Endothelial cell of umbilical vein (primary cell): Measurements from ENCODE around the gene THSD4. TPM values are rescaled to one million over a fixed set of nuclear protein-coding genes. Genes with fewer than 3 reads are reported as not detected.

Experiments used
- BruUV-seq: library from RNA; stranded (reverse); fragments of 400-500 nt; replicated peaks from 2 replicates; lab custom pipeline; 2021; lab: Mats Ljungman, UMichigan
- CTCF ChIA-PET: fragments of 300-600, 350-600 bp; sonication (Branson Sonifier 250); formaldehyde crosslinking; loops from one replicate; lab custom pipeline; 2021; ENCODE audit warnings: antibody characterized with exemption, inconsistent platforms; lab: Charles Lee
- POLR2A ChIA-PET: fragments of 300-600, 350-600 bp; sonication (Branson Sonifier 250); formaldehyde crosslinking; loops from one replicate; lab custom pipeline; 2021; ENCODE audit warnings: antibody characterized with exemption, inconsistent platforms; lab: Charles Lee
- DNase-seq: peaks from one replicate; pipeline ENCODE4 v3.0.0-alpha.2; 2011; ENCODE audit warnings: low read depth, low spot score
- FAIRE-seq: peaks from 2 replicates; lab custom pipeline; 2011; peaks lifted over from hg19 to GRCh38; lab: Jason Lieb, UNC
- H2AFZ ChIP-seq: 2 replicates; pipeline ENCODE4 v1.6.0; 2012; ENCODE audit warnings: low read depth, low read length, control low read depth, inconsistent platforms
- H3K27ac ChIP-seq: 2 replicates; pipeline ENCODE4 v1.5.1; 2011; ENCODE audit warnings: low read depth, mild to moderate bottlenecking, control low read depth, low read length, moderate library complexity; ENCODE audit not compliant: insufficient read depth
- H3K27me3 ChIP-seq, 2 experiments: 2 replicates each; pipeline versions ENCODE4 v1.6.0 to v1.6.1; 2011; ENCODE audit warnings: low read length in 2 of 2, mixed read lengths in 1 of 2; ENCODE audit not compliant: control insufficient read depth in 2 of 2, insufficient read depth in 2 of 2
- H3K36me3 ChIP-seq, 2 experiments: 2 replicates in 1 of 2; 3 replicates in 1 of 2; pipeline ENCODE4 v1.5.1; 2011; ENCODE audit warnings: low read length in 2 of 2, mild to moderate bottlenecking in 1 of 2, moderate library complexity in 1 of 2; ENCODE audit not compliant: control insufficient read depth in 2 of 2, insufficient read depth in 2 of 2; ENCODE audit errors: extremely low read depth in 1 of 2
- H3K4me1 ChIP-seq: 3 replicates; pipeline ENCODE4 v1.5.1; 2011; ENCODE audit warnings: mild to moderate bottlenecking, low read length; ENCODE audit not compliant: control insufficient read depth, insufficient read depth; ENCODE audit errors: extremely low read depth
- H3K4me2 ChIP-seq: 2 replicates; pipeline ENCODE4 v1.6.1; 2011; ENCODE audit warnings: low read length, control low read depth, mixed read lengths; ENCODE audit not compliant: insufficient read depth
- H3K4me3 ChIP-seq, 3 experiments: fragments of 200-600 bp in 1 of 3; sonication (generic), shearing (Covaris generic) in 1 of 3; replicated peaks in 1 of 3; 2 replicates each; pipeline ENCODE4 v1.5.1; 2011 to 2016; ENCODE audit warnings: control low read depth in 3 of 3, low read length in 3 of 3, mild to moderate bottlenecking in 2 of 3, inconsistent platforms in 1 of 3, low read depth in 1 of 3, moderate library complexity in 1 of 3; ENCODE audit not compliant: insufficient read depth in 1 of 3
- H3K79me2 ChIP-seq: 2 replicates; pipeline ENCODE4 v1.6.0; 2012; ENCODE audit warnings: low read length, inconsistent platforms; ENCODE audit not compliant: control insufficient read depth, insufficient read depth
- H3K9ac ChIP-seq: replicated peaks from 2 replicates; pipeline ENCODE3; 2011; ENCODE audit warnings: low read length, control low read depth; ENCODE audit not compliant: insufficient read depth; ENCODE audit errors: extremely low read depth
- H3K9me1 ChIP-seq: replicated peaks from 3 replicates; pipeline ENCODE4 v1.6.0; 2011; ENCODE audit warnings: mild to moderate bottlenecking, low read length; ENCODE audit not compliant: control insufficient read depth, insufficient read depth; ENCODE audit errors: extremely low read depth
- H3K9me3 ChIP-seq: replicated peaks from 2 replicates; pipeline ENCODE4 v1.5.1; 2012; ENCODE audit warnings: low read length, inconsistent platforms; ENCODE audit not compliant: control insufficient read depth, insufficient read depth
- H4K20me1 ChIP-seq: replicated peaks from 2 replicates; pipeline ENCODE3; 2011; ENCODE audit warnings: mild to moderate bottlenecking, low read length; ENCODE audit not compliant: control insufficient read depth, insufficient read depth; ENCODE audit errors: extremely low read depth
- EZH2 ChIP-seq: IDR thresholded peaks from 2 replicates; pipeline ENCODE4 v1.6.1; 2012; ENCODE audit warnings: borderline replicate concordance, low read depth, mild to moderate bottlenecking, moderate library complexity, low read length, inconsistent platforms; ENCODE audit not compliant: severe bottlenecking
- FOS ChIP-seq: IDR thresholded peaks from 2 replicates; pipeline ENCODE4 v1.6.1; 2011; ENCODE audit warnings: mild to moderate bottlenecking, low read length, moderate library complexity, borderline replicate concordance; ENCODE audit not compliant: insufficient read depth
- GATA2 ChIP-seq: IDR thresholded peaks from 2 replicates; pipeline ENCODE4 v1.7.0; 2011; ENCODE audit warnings: low read depth, mild to moderate bottlenecking, moderate library complexity, mixed read lengths, low read length; ENCODE audit not compliant: insufficient read length, insufficient read depth
- JUN ChIP-seq: IDR thresholded peaks from 2 replicates; pipeline ENCODE4 v1.6.1; 2011; ENCODE audit warnings: borderline replicate concordance, low read depth; ENCODE audit not compliant: insufficient read length, insufficient read depth
- MYC ChIP-seq: IDR thresholded peaks from one replicate; pipeline ENCODE4 v1.6.1; 2011; ENCODE audit warnings: mild to moderate bottlenecking, low read depth, low read length
- POLR2A ChIP-seq: IDR thresholded peaks from 2 replicates; pipeline ENCODE4 v1.6.1; 2012; ENCODE audit warnings: low read depth, mild to moderate bottlenecking, control low read depth, low read length
- POLR2AphosphoS5 ChIP-seq: IDR thresholded peaks from 2 replicates; pipeline ENCODE4 v1.6.1; 2012; ENCODE audit warnings: low read depth, mild to moderate bottlenecking, control low read depth, low read length, moderate library complexity; ENCODE audit not compliant: insufficient read depth
- dilution Hi-C: fragments of 300-500 bp; cut with MboI; formaldehyde crosslinking; loops from one replicate; pipeline ENCODE4 v1.15.0; 2019; ENCODE audit warnings: low sequenced_read_pairs; ENCODE audit not compliant: extremely low pct_ligation_motif_present
- intact Hi-C: fragments of 100-400 bp; cut with micrococcal nuclease; formaldehyde crosslinking; loops from one replicate; pipeline ENCODE4 v1.10.0; 2022
- polyA plus RNA-seq, 4 experiments: library from polyadenylated mRNA; depleted of rRNA in 3 of 4; stranded (reverse) in 3 of 4; unstranded in 1 of 4; fragments of >200 nt; gene quantifications; 2 replicates each; pipeline versions ENCODE4 v1.2.1 to v1.2.3, GENCODE V29; 2011 to 2012; ENCODE audit warnings: missing spikeins in 1 of 4
- total RNA-seq: library from RNA; stranded (reverse); gene quantifications from 2 replicates; pipeline ENCODE4 v1.2.3, GENCODE V29; 2021
- TF ChIP-seq, protein P1 (sequence below), 2 donors: IDR thresholded peaks; 1 replicate in 1 of 2; 2 replicates in 1 of 2; pipeline ENCODE4 v1.5.1; 2011; ENCODE audit warnings: low read length in 2 of 2, mild to moderate bottlenecking in 2 of 2, moderate library complexity in 2 of 2, control low read depth in 1 of 2, inconsistent platforms in 1 of 2, low read depth in 1 of 2; ENCODE audit not compliant: insufficient read depth in 1 of 2; ENCODE audit errors: extremely low read depth in 1 of 2
- TF ChIP-seq, protein P2 (sequence below): IDR thresholded peaks from 2 replicates; pipeline ENCODE4 v1.6.1; 2011; ENCODE audit not compliant: insufficient read depth, insufficient read length

Gene THSD4
- total and polyA plus RNA-seq, 2 donors (not counting 3 experiments of a cell fraction or from before 2014, with no cell fraction given): 9.9 to 25.4 TPM

DNA sequence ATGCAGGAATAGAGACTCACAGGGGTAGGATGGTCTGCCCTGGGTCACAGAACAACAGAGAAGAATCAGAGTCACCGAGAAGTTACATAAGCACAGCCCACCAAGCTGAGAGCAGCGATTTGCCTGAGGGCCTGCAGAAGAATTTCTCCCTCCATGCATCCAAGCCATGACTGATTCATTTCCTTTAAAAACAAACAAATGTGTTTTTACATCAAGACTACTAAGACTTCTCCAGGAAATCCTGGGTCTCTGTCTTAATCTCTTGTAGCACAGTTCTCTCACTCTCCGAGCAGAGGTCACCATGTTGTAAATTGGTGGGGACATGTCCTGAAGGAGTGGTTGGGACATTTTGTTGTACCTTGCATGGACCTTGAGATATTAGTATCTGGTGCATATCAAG lies 159.8 kb downstream of the THSD4 start:
- H3K36me3 ChIP-seq: no peaks in the 10 kb centered on the region
- H3K27me3 ChIP-seq: no peaks in the 10 kb centered on the region
- H3K4me2 ChIP-seq: peak overlapping the region; percentile 78
- peak overlapping the region; percentile 56 for H3K27ac ChIP-seq
- DNase-seq (peak; percentile 92), FAIRE-seq (peak; percentile 95)
- ChIA-PET POLR2A (interaction anchor here (1.3 kb wide), 1 partner anchor 37 kb away, joined by 3 read pairs; no protein-coding TSS in a partner anchor), CTCF (interaction anchor here (0.8 to 2.0 kb wide), 9 partner anchors 8 to 165 kb away, joined by 3 to 7 read pairs (median 4); no protein-coding TSS in a partner anchor)
- no peaks in the 10 kb centered on the region for H3K9me1 ChIP-seq
- intact Hi-C loops (loop anchor here (1.0 to 5.0 kb wide), 4 partner anchors 20 to 160 kb away; partner anchors contain the start of gene THSD4), dilution Hi-C loops (no loop called here)
- no peak overlapping the region for H3K4me3 ChIP-seq
- H2AFZ ChIP-seq: peak overlapping the region; percentile 71
- no peak for TF ChIP-seq EZH2
- TF ChIP-seq, protein P1, sequence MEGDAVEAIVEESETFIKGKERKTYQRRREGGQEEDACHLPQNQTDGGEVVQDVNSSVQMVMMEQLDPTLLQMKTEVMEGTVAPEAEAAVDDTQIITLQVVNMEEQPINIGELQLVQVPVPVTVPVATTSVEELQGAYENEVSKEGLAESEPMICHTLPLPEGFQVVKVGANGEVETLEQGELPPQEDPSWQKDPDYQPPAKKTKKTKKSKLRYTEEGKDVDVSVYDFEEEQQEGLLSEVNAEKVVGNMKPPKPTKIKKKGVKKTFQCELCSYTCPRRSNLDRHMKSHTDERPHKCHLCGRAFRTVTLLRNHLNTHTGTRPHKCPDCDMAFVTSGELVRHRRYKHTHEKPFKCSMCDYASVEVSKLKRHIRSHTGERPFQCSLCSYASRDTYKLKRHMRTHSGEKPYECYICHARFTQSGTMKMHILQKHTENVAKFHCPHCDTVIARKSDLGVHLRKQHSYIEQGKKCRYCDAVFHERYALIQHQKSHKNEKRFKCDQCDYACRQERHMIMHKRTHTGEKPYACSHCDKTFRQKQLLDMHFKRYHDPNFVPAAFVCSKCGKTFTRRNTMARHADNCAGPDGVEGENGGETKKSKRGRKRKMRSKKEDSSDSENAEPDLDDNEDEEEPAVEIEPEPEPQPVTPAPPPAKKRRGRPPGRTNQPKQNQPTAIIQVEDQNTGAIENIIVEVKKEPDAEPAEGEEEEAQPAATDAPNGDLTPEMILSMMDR (IDR thresholded peaks at IDR 0.05; ENCODE audit: extremely low read depth in 1 of 2, insufficient read depth in 1 of 2, low read depth in 1 of 2, low read length in 2 of 2): no peak
- peak; percentile 39 for TF ChIP-seq POLR2A
- peak; percentile 71 for TF ChIP-seq JUN
- TF ChIP-seq, protein P2, sequence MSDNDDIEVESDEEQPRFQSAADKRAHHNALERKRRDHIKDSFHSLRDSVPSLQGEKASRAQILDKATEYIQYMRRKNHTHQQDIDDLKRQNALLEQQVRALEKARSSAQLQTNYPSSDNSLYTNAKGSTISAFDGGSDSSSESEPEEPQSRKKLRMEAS: no peak
- peak; percentile 68 for TF ChIP-seq POLR2AphosphoS5
- TF ChIP-seq MYC: no peak
- TF ChIP-seq FOS: peak; percentile 83
- peak; percentile 84 for TF ChIP-seq GATA2
- no TSS peak for BruUV-seq
- no peaks in the 10 kb centered on the region for H3K9me3 ChIP-seq
- H3K79me2 ChIP-seq: no peaks in the 10 kb centered on the region
- H3K4me1 ChIP-seq: peaks cover 45% of the 10 kb centered on the region
- H4K20me1 ChIP-seq: no peaks in the 10 kb centered on the region
- H3K9ac ChIP-seq: peak overlapping the region; percentile 44
